ENCODE results near the gene COA3. TPM values are rescaled to one million over a fixed set of nuclear protein-coding genes. Genes with fewer than 3 reads are reported as not detected.

COA3 gene
- total RNA-seq, 6 experiments from 2014 or later, result 52.8 to 67.3 (median 61.1) TPM

DNA sequence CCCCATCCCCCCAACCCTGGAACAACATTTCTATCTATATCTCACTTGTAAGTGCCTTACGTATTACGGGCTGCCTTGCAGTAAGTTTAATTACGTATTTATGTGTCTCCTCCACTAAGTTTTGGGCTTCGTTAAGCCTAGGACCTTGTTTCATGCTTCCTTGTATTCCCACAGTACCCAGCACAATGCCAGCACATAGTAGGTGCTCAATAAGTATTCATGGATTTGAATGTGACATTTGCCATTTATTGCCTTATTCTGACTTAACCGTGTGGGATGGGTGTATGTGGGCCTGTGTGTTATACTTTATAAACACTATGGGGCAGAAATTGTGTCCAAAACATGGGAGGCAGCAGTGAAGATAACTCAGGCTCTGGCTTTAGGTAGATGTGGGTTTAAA is 6.0 kb downstream of the COA3 start:
- Mint-ChIP-seq H3K4me1 (ENCODE audit: low read depth) (peaks cover 10% of the 10 kb centered on the region), H3K36me3 (ENCODE audit: low read depth) (peaks cover 42% of the 10 kb centered on the region), H3K27me3 (ENCODE audit: insufficient read depth) (no peaks in the 10 kb centered on the region; the same call in 1 of the 2 replicates), H3K27ac (no peak overlapping the region), H3K4me3 (no peak overlapping the region), H3K9me3 (no peaks in the 10 kb centered on the region)
- DNase-seq, result no peak
- TF ChIP-seq, protein P1, sequence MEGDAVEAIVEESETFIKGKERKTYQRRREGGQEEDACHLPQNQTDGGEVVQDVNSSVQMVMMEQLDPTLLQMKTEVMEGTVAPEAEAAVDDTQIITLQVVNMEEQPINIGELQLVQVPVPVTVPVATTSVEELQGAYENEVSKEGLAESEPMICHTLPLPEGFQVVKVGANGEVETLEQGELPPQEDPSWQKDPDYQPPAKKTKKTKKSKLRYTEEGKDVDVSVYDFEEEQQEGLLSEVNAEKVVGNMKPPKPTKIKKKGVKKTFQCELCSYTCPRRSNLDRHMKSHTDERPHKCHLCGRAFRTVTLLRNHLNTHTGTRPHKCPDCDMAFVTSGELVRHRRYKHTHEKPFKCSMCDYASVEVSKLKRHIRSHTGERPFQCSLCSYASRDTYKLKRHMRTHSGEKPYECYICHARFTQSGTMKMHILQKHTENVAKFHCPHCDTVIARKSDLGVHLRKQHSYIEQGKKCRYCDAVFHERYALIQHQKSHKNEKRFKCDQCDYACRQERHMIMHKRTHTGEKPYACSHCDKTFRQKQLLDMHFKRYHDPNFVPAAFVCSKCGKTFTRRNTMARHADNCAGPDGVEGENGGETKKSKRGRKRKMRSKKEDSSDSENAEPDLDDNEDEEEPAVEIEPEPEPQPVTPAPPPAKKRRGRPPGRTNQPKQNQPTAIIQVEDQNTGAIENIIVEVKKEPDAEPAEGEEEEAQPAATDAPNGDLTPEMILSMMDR (IDR thresholded peaks at IDR 0.05), result no peak

DNA sequence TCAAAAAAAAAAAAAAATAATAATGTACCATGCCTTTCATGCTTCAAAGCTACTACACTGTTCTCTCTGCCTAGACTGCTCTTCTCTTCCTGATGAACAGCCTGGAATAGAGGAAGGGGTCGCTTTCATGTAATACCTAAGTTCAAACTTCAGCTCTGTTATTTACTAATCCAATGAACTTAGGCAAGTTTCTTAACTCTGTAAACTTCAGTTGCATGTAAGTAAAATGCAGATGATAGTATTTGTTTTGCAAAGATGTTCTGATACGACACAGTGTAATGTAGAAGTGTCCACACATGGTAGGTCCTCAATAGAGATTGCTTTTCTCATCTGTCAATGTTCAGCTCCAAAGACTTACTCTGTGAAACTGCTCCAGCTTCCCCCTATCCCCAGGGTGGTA is 6.6 kb downstream of the COA3 start:
- Mint-ChIP-seq H3K27ac (no peak overlapping the region), H3K9me3 (no peaks in the 10 kb centered on the region), H3K36me3 (ENCODE audit: low read depth) (peaks cover 46% of the 10 kb centered on the region), H3K27me3 (ENCODE audit: insufficient read depth) (no peaks in the 10 kb centered on the region; the same call in 1 of the 2 replicates), H3K4me1 (ENCODE audit: low read depth) (peaks cover 4% of the 10 kb centered on the region), H3K4me3 (no peak overlapping the region)
- no peak for DNase-seq
- TF ChIP-seq, protein P1 (IDR thresholded peaks at IDR 0.05), result no peak

DNA sequence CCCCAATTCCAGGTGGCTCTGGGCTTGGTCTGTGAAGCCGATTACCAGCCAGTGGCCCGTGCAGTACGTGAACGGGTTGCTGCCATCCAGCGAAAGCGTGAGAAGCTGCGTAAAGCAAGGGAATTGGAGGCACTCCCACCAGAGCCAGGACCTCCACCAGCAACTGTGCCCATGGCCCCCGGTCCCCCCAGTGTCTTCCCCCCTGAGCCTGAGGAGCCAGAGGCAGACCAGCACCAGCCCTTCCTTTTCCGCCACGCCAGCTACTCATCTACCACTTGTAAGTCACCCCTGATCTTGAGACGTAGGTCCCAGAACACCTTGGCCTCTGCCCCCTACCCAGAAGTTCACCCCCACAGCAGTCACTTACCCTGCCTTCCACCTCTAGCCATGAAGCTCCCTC is 11.2 kb downstream of the COA3 start:
- no peak overlapping the region for H3K27ac Mint-ChIP-seq
- H3K4me1 Mint-ChIP-seq (ENCODE audit: low read depth), result peaks cover 26% of the 10 kb centered on the region
- H3K36me3 Mint-ChIP-seq (ENCODE audit: low read depth), result peaks cover 59% of the 10 kb centered on the region
- no peaks in the 10 kb centered on the region for H3K9me3 Mint-ChIP-seq
- no peak for DNase-seq
- H3K27me3 Mint-ChIP-seq (ENCODE audit: insufficient read depth), result no peaks in the 10 kb centered on the region; the same call in 1 of the 2 replicates
- TF ChIP-seq, protein P1 (IDR thresholded peaks at IDR 0.05), result no peak
- no peak overlapping the region for H3K4me3 Mint-ChIP-seq

DNA sequence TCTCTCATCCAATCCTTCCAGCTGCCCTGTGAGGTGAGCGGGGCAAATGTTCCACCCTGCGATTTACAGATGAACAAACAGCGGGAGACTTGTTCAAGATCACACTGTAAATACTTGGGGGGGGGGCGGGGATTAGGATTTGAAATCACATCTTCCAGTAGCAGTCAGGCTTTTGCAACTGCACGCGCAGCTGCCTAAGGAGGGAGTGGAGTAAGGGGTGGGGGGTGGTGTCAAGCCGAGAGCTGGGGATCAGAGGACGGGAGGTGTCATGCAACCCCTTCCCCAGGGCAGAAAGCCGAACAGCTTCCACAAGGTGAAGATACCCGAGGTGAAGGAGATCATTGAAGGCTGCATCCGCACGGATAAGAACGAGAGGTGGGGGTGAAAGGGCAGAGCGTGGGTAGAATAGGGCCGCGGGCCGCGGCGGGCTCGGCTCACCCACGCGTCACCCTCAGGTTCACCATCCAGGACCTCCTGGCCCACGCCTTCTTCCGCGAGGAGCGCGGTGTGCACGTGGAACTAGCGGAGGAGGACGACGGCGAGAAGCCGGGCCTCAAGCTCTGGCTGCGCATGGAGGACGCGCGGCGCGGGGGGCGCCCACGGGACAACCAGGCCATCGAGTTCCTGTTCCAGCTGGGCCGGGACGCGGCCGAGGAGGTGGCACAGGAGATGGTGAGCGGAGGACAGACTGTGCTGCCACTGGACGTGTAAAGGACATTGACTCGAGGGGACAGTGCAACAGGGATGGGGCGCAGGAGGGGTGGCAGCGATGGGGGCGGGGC is 13.5 kb downstream of the COA3 start:
- peaks cover 34% of the 10 kb centered on the region for H3K4me1 Mint-ChIP-seq (ENCODE audit: low read depth)
- no peak for DNase-seq
- H3K27me3 Mint-ChIP-seq (ENCODE audit: insufficient read depth), result no peaks in the 10 kb centered on the region; the same call in 1 of the 2 replicates
- TF ChIP-seq, protein P1 (IDR thresholded peaks at IDR 0.05), result no peak
- no peak overlapping the region for H3K27ac Mint-ChIP-seq
- peaks cover 47% of the 10 kb centered on the region for H3K36me3 Mint-ChIP-seq (ENCODE audit: low read depth)
- no peak overlapping the region for H3K4me3 Mint-ChIP-seq
- H3K9me3 Mint-ChIP-seq, result no peaks in the 10 kb centered on the region

DNA sequence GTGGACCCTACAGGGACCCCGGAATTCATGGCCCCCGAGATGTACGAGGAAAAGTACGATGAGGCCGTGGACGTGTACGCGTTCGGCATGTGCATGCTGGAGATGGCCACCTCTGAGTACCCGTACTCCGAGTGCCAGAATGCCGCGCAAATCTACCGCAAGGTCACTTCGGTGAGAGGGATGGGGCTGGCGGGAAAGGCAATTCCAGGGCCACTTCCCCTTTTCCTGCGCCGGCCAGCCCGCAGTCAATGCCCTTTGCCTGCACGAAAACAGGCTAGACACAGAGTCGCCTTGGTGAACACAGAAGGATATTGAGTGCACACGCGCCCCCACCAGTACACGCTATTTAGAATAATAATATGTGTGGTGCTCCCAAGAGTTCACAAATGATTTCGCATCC is 14.1 kb downstream of the COA3 start:
- Mint-ChIP-seq H3K36me3 (ENCODE audit: low read depth) (peaks cover 45% of the 10 kb centered on the region), H3K27me3 (ENCODE audit: insufficient read depth) (no peaks in the 10 kb centered on the region; the same call in none of the 2 replicates), H3K4me3 (no peak overlapping the region), H3K27ac (no peak overlapping the region), H3K9me3 (no peaks in the 10 kb centered on the region), H3K4me1 (ENCODE audit: low read depth) (peaks cover 40% of the 10 kb centered on the region)
- DNase-seq, result no peak
- TF ChIP-seq, protein P1 (IDR thresholded peaks at IDR 0.05), result no peak

Measured in HFFc6 (cell line).